OCI-LY7 (cell line): ENCODE data around the gene RTN4IP1. TPM values are rescaled to one million over a fixed set of nuclear protein-coding genes. Genes with fewer than 3 reads are reported as not detected.

Experiments
- BruUV-seq: library from RNA; stranded (reverse); fragments of 400-500 nt; replicated peaks from 2 replicates; lab custom pipeline; 2021; lab: Mats Ljungman, UMichigan
- CTCF ChIA-PET: fragments of 300-600 bp; sonication (Branson Sonifier 250); formaldehyde crosslinking; loops from one replicate; lab custom pipeline; 2022; ENCODE audit warnings: antibody characterized with exemption; ENCODE audit not compliant: unreplicated experiment; lab: Charles Lee
- POLR2A ChIA-PET: fragments of 300-600 bp; sonication (Branson Sonifier 250); formaldehyde crosslinking; loops from one replicate; lab custom pipeline; 2022; ENCODE audit warnings: antibody characterized with exemption; lab: Charles Lee
- DNase-seq: peaks from one replicate; pipeline ENCODE4 v3.0.0-alpha.2; 2015; ENCODE audit warnings: low spot score
- H2AFZ ChIP-seq: fragments of 200-600 bp; sonication (generic), shearing (Covaris generic); 2 replicates; pipeline ENCODE4 v1.6.1; 2014; ENCODE audit warnings: mild to moderate bottlenecking, antibody characterized with exemption, low read length, moderate library complexity
- H3K27ac ChIP-seq: fragments of 200-600 bp; sonication (generic); 2 replicates; pipeline ENCODE4 v1.5.1; 2014; ENCODE audit warnings: mixed run types, low read depth, mild to moderate bottlenecking, moderate library complexity, low read length, inconsistent platforms; ENCODE audit not compliant: poor library complexity, severe bottlenecking
- H3K36me3 ChIP-seq: fragments of 200-600 bp; sonication (generic); 2 replicates; pipeline ENCODE4 v1.6.1; 2014; ENCODE audit warnings: mild to moderate bottlenecking, antibody characterized with exemption, low read length, moderate library complexity, mixed read lengths; ENCODE audit not compliant: insufficient read depth
- H3K4me1 ChIP-seq: fragments of 200-600 bp; sonication (generic); 2 replicates; pipeline ENCODE4 v1.5.1; 2014; ENCODE audit warnings: mild to moderate bottlenecking, low read length; ENCODE audit not compliant: insufficient read depth, poor library complexity, severe bottlenecking
- H3K4me2 ChIP-seq: fragments of 200-600 bp; sonication (generic); 2 replicates; pipeline ENCODE4 v1.6.1; 2014; ENCODE audit warnings: mild to moderate bottlenecking, low read length
- H3K4me3 ChIP-seq: fragments of 200-600 bp; sonication (generic); 2 replicates; pipeline ENCODE4 v1.5.1; 2014; ENCODE audit warnings: mild to moderate bottlenecking, low read depth, low read length; ENCODE audit not compliant: poor library complexity, severe bottlenecking
- H3K79me2 ChIP-seq: fragments of 200-600 bp; sonication (generic); 2 replicates; pipeline ENCODE4 v1.6.1; 2016; ENCODE audit warnings: low read depth, mild to moderate bottlenecking, low read length, moderate library complexity, mixed read lengths; ENCODE audit not compliant: insufficient read depth
- H3K9me2 ChIP-seq: fragments of 200-600 bp; sonication (generic); 2 replicates; pipeline ENCODE4 v1.6.1; 2016; ENCODE audit warnings: mild to moderate bottlenecking, low read length, mixed read lengths; ENCODE audit not compliant: insufficient read depth
- H3K9me3 ChIP-seq: fragments of 200-600 bp; sonication (generic); 2 replicates; pipeline ENCODE4 v1.6.1; 2014; ENCODE audit warnings: mild to moderate bottlenecking, mixed run types, low read length, mixed read lengths
- H4K20me1 ChIP-seq: fragments of 200-600 bp; sonication (generic); 2 replicates; pipeline ENCODE4 v1.6.1; 2014; ENCODE audit warnings: mild to moderate bottlenecking, antibody characterized with exemption, low read length, moderate library complexity, mixed read lengths; ENCODE audit not compliant: insufficient read depth
- CTCF ChIP-seq: fragments of 200-600 bp; sonication (generic); conservative IDR thresholded peaks from 2 replicates; pipeline ENCODE4 v1.5.1; 2014; ENCODE audit warnings: mild to moderate bottlenecking, antibody characterized with exemption, low read length, moderate library complexity, mixed read lengths
- EZH2phosphoT487 ChIP-seq: fragments of 200-600 bp; sonication (generic); IDR thresholded peaks from 2 replicates; pipeline ENCODE4 v1.6.1; 2018; ENCODE audit warnings: low read depth, borderline replicate concordance, mild to moderate bottlenecking, mixed run types, antibody characterized with exemption, low read length, moderate library complexity, mixed read lengths
- intact Hi-C: fragments of 100-400 bp; cut with micrococcal nuclease; formaldehyde crosslinking; loops from one replicate; pipeline ENCODE4 v1.10.0; 2022; ENCODE audit not compliant: unreplicated experiment
- total RNA-seq, 2 experiments: library from RNA; depleted of rRNA in 1 of 2; stranded (reverse); fragments of >200 nt in 1 of 2; shearing (Covaris generic) in 1 of 2; gene quantifications; 2 replicates each; pipeline ENCODE4 v1.2.3, GENCODE V29; 2014 to 2022

RTN4IP1 gene
- total RNA-seq, 2 experiments from 2014 or later, result 25.2 to 51.4 TPM

- CTCF ChIA-PET, result no interaction called here
- BruUV-seq, result no TSS peak
- intact Hi-C loops, result no loop called here
- H4K20me1 ChIP-seq, result 0 out of 2 replicates have a peak, but pooled peaks cover 2% of the 10 kb centered on the region
- H3K9me3 ChIP-seq, result no peaks in the 10 kb centered on the region
- H3K9me2 ChIP-seq, result no peaks in the 10 kb centered on the region
- no peak overlapping the region for H3K27ac ChIP-seq
- no peak for TF ChIP-seq EZH2phosphoT487
- no peak for TF ChIP-seq CTCF
- no peaks in the 10 kb centered on the region for H3K4me1 ChIP-seq
- H3K4me3 ChIP-seq, result no peak overlapping the region
- no peak overlapping the region for H3K4me2 ChIP-seq
- no peak for DNase-seq
- no peak overlapping the region for H2AFZ ChIP-seq
- POLR2A ChIA-PET, result interaction anchor here (1.1 to 1.3 kb wide), 2 partner anchors 18 to 34 kb away, joined by 3 read pairs; no protein-coding TSS in a partner anchor
- peaks cover 97% of the 10 kb centered on the region for H3K36me3 ChIP-seq
- H3K79me2 ChIP-seq, result no peaks in the 10 kb centered on the region
Measured at GRCh38 chr6:106535012-106535411, 94.3 kb downstream of the RTN4IP1 start.

GRCh38 chr6:106534564-106534982, 94.7 kb downstream of the RTN4IP1 start:
- Histone ChIP-seq H3K36me3 (peaks cover 98% of the 10 kb centered on the region), H3K9me3 (no peaks in the 10 kb centered on the region), H4K20me1 (0 out of 2 replicates have a peak, but pooled peaks cover 5% of the 10 kb centered on the region), H3K4me1 (no peaks in the 10 kb centered on the region), H3K4me2 (no peak overlapping the region), H3K79me2 (no peaks in the 10 kb centered on the region), H3K4me3 (no peak overlapping the region), H3K9me2 (no peaks in the 10 kb centered on the region), H2AFZ (no peak overlapping the region), H3K27ac (no peak overlapping the region)
- BruUV-seq, result no TSS peak
- ChIA-PET POLR2A (interaction anchor here (0.8 to 1.3 kb wide), 3 partner anchors 9 to 33 kb away, joined by 3 read pairs; no protein-coding TSS in a partner anchor), CTCF (interaction anchor here (0.6 kb wide), 1 partner anchor 209 kb away, joined by 3 read pairs; no protein-coding TSS in a partner anchor)
- intact Hi-C loops, result no loop called here
- TF ChIP-seq CTCF (no peak), EZH2phosphoT487 (no peak)
- DNase-seq, result no peak

- intact Hi-C loops, result no loop called here
- Histone ChIP-seq H3K27ac (no peak overlapping the region), H3K9me3 (no peaks in the 10 kb centered on the region), H2AFZ (no peak overlapping the region), H3K4me1 (no peaks in the 10 kb centered on the region), H3K4me3 (no peak overlapping the region), H4K20me1 (0 out of 2 replicates have a peak, but pooled peaks cover 5% of the 10 kb centered on the region), H3K4me2 (no peak overlapping the region), H3K9me2 (no peaks in the 10 kb centered on the region), H3K36me3 (peaks cover 98% of the 10 kb centered on the region), H3K79me2 (no peaks in the 10 kb centered on the region)
- no peak for TF ChIP-seq CTCF
- TF ChIP-seq EZH2phosphoT487, result no peak
- no TSS peak for BruUV-seq
- no peak for DNase-seq
- ChIA-PET CTCF (no interaction called here), POLR2A (interaction anchor here (0.8 to 1.3 kb wide), 3 partner anchors 8 to 33 kb away, joined by 3 read pairs; no protein-coding TSS in a partner anchor)
Measured at GRCh38 chr6:106534004-106534403, 95.3 kb downstream of the RTN4IP1 start.
